Neural progenitor cell (in vitro differentiated cells): ENCODE results near the gene CRB2.

Experiments
- EZH2phosphoT487 ChIP-seq: fragments of 200-600 bp; sonication (generic); IDR thresholded peaks from 2 replicates; pipeline ENCODE4 v1.6.1; 2017; ENCODE audit warnings: antibody characterized with exemption
- TF ChIP-seq, protein P1 (sequence below): fragments of 200-600 bp; sonication (generic); IDR thresholded peaks from 2 replicates; pipeline ENCODE4 v1.5.1; 2017; ENCODE audit warnings: antibody characterized with exemption, mild to moderate bottlenecking

DNA sequence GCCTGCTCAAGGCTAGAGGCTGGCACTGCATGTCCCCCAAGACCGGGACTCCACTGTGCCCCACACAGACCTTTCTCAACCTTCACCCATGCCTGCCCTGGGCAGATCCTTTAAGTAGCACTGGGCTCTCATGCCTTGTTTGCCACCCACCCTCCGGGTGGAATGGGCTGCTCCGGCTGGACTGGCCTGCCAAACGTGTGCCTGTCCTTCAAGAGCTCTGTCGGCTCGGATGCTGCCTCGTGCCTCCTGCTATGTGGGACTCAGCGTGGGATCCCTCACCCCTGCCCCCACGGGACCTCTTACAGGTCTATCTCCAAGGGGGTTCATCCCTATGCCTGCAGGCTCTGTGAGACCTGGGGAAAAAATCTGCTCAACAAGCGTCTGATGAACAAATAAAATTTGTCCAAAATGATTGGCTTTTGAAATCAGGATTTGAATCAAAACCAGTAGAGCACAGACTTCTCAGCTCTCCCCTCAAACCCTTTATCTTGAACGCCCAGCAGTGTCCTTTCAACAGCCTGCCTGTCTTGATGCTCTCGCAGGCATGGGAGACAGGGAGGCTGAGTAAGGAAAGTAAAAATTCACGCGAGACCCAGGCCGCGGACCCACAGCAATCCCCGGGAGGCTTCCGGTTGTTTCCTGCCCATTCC is 56.3 kb downstream of the CRB2 start:
- TF ChIP-seq EZH2phosphoT487, result no peak
- TF ChIP-seq, protein P1, sequence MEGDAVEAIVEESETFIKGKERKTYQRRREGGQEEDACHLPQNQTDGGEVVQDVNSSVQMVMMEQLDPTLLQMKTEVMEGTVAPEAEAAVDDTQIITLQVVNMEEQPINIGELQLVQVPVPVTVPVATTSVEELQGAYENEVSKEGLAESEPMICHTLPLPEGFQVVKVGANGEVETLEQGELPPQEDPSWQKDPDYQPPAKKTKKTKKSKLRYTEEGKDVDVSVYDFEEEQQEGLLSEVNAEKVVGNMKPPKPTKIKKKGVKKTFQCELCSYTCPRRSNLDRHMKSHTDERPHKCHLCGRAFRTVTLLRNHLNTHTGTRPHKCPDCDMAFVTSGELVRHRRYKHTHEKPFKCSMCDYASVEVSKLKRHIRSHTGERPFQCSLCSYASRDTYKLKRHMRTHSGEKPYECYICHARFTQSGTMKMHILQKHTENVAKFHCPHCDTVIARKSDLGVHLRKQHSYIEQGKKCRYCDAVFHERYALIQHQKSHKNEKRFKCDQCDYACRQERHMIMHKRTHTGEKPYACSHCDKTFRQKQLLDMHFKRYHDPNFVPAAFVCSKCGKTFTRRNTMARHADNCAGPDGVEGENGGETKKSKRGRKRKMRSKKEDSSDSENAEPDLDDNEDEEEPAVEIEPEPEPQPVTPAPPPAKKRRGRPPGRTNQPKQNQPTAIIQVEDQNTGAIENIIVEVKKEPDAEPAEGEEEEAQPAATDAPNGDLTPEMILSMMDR, result no peak
